MM.1S (cell line): Measurements from ENCODE around the gene LURAP1L.

Experiments
- DNase-seq: peaks from one replicate; pipeline ENCODE4 v3.0.0-alpha.2; 2015
- H2AFZ ChIP-seq: fragments of 300-600 bp; sonication (generic); 2 replicates; pipeline ENCODE4 v1.6.0; 2016; ENCODE audit warnings: antibody characterized with exemption, low read length
- H3F3A ChIP-seq: fragments of 300-600 bp; sonication (generic); 2 replicates; pipeline ENCODE4 v1.6.1; 2016; ENCODE audit warnings: mild to moderate bottlenecking, antibody characterized with exemption, low read length, moderate library complexity, mixed read lengths; ENCODE audit not compliant: insufficient read depth
- H3K27ac ChIP-seq: fragments of 300-600 bp; sonication (generic); 2 replicates; pipeline ENCODE4 v1.5.1; 2016; ENCODE audit warnings: mild to moderate bottlenecking, low read length
- H3K27me3 ChIP-seq: fragments of 300-600 bp; sonication (generic); replicated peaks from 2 replicates; pipeline ENCODE4 v1.6.0; 2016; ENCODE audit warnings: low read length; ENCODE audit not compliant: insufficient read depth
- H3K36me3 ChIP-seq: fragments of 300-600 bp; sonication (generic); replicated peaks from 2 replicates; pipeline ENCODE4 v1.6.1; 2016; ENCODE audit warnings: mild to moderate bottlenecking, low read length, mixed read lengths; ENCODE audit not compliant: insufficient read depth
- H3K4me1 ChIP-seq: fragments of 300-600 bp; sonication (generic); 2 replicates; pipeline ENCODE4 v1.6.1; 2016; ENCODE audit warnings: low read length, mixed read lengths
- H3K4me2 ChIP-seq: fragments of 300-600 bp; sonication (generic); 2 replicates; pipeline ENCODE4 v1.6.0; 2016; ENCODE audit warnings: low read depth, low read length
- H3K4me3 ChIP-seq: fragments of 300-600 bp; sonication (generic); 2 replicates; pipeline ENCODE4 v1.5.1; 2016; ENCODE audit warnings: low read length, mixed read lengths
- H3K79me2 ChIP-seq: fragments of 300-600 bp; sonication (generic); 2 replicates; pipeline ENCODE4 v1.6.1; 2016; ENCODE audit warnings: mixed run types, low read length, mixed read lengths
- H3K9ac ChIP-seq: fragments of 300-600 bp; sonication (generic); 2 replicates; pipeline ENCODE4 v1.6.1; 2016; ENCODE audit warnings: low read length, mixed read lengths
- H3K9me2 ChIP-seq: fragments of 300-600 bp; sonication (generic); replicated peaks from 2 replicates; pipeline ENCODE4 v1.6.1; 2016; ENCODE audit warnings: mild to moderate bottlenecking, low read length, mixed read lengths; ENCODE audit not compliant: insufficient read depth
- H3K9me3 ChIP-seq: fragments of 300-600 bp; sonication (generic); replicated peaks from 2 replicates; pipeline ENCODE4 v1.6.1; 2016; ENCODE audit warnings: mild to moderate bottlenecking, low read length, mixed read lengths; ENCODE audit not compliant: insufficient read depth
- H4K20me1 ChIP-seq: fragments of 300-600 bp; sonication (generic); 2 replicates; pipeline ENCODE4 v1.6.1; 2016; ENCODE audit warnings: mild to moderate bottlenecking, low read length, moderate library complexity, mixed read lengths; ENCODE audit not compliant: insufficient read depth
- CTCF ChIP-seq: fragments of 300-600 bp; sonication (generic); IDR thresholded peaks from 2 replicates; pipeline ENCODE4 v1.5.1; 2016; ENCODE audit warnings: antibody characterized with exemption, low read length, mixed read lengths
- EZH2 ChIP-seq: fragments of 300-600 bp; sonication (generic); optimal IDR thresholded peaks from 2 replicates; pipeline ENCODE3; 2017; ENCODE audit warnings: low read depth, mild to moderate bottlenecking, antibody characterized with exemption, low read length, mixed read lengths
- EZH2phosphoT487 ChIP-seq: fragments of 300-600 bp; sonication (generic); IDR thresholded peaks from 2 replicates; pipeline ENCODE4 v1.6.1; 2018; ENCODE audit warnings: antibody characterized with exemption, low read length

LURAP1L gene

DNA sequence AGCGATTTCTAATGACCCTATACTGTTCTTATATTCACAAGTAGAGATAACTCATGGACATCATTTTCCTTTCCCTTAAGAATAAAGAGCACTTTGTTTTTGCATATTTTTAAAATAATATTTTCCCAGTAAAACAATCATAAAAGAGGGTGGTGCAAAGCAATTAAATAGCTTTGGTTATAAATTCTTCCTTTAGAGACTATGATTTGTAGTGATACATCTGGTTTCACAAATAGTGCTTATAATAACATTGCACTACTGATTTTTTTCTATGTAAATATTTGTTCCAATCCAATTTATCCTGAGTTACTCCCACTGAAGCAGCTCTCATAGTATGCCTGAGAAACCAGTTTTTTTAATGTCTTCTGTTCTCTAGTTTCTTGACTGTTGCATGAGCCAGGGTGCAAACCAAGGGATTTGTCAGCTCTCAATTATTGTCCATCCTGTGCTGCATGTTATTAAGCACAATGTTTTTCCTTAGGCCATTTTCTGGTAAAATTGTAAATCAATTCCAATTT, 74.7 kb downstream of the LURAP1L start:
- H3K4me2 ChIP-seq, result no peak overlapping the region
- TF ChIP-seq EZH2 (no peak), CTCF (no peak), EZH2phosphoT487 (no peak)
- H3K9me2 ChIP-seq, result no peaks in the 10 kb centered on the region
- no peaks in the 10 kb centered on the region for H3K4me1 ChIP-seq
- DNase-seq, result no peak
- H3K27me3 ChIP-seq, result no peaks in the 10 kb centered on the region
- no peaks in the 10 kb centered on the region for H3K79me2 ChIP-seq
- no peak overlapping the region for H2AFZ ChIP-seq
- H4K20me1 ChIP-seq, result no peaks in the 10 kb centered on the region
- H3K36me3 ChIP-seq, result no peaks in the 10 kb centered on the region
- no peak overlapping the region for H3K4me3 ChIP-seq
- no peaks in the 10 kb centered on the region for H3K9me3 ChIP-seq
- H3K9ac ChIP-seq, result no peak overlapping the region
- no peaks in the 10 kb centered on the region for H3F3A ChIP-seq
- H3K27ac ChIP-seq, result no peak overlapping the region

DNA sequence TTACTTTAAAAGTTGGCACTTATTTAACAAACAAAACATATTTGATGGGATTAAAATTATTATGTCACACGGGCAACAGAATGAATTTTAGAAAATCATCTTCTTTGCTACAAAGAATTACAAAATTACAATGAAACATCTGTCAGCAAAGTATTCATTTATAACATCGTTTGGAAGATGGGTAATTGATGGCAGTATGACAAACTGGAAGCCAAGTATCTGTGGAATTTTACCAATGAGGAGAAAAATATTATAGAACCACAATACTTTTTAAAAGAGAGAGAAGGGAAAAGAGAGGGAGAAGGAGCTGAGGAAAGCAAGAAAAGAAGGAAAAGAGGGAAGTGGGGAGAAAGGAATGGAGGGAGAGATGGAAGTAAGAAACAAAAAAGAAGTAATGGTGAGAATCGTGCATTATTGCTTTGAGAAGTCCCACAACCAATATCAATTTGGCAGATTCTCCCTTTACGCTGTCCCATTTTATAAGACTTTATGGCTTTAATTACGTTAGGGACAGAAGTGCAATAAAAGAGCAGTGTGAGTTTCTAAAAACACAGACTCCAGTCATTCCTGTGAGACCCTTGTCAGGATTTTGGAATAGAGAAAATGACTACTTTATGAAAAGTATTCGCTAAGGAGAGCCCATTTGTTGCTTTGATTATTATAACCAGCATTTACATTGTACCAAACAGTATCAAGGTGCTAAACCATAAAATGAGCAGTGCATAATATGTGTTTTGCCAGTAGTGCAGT, 76.7 kb downstream of the LURAP1L start:
- DNase-seq, result no peak
- Histone ChIP-seq H3K4me3 (no peak overlapping the region), H4K20me1 (no peaks in the 10 kb centered on the region), H3K9me3 (no peaks in the 10 kb centered on the region), H3K9ac (no peak overlapping the region), H2AFZ (no peak overlapping the region), H3K27me3 (no peaks in the 10 kb centered on the region), H3K9me2 (no peaks in the 10 kb centered on the region), H3K36me3 (no peaks in the 10 kb centered on the region), H3K27ac (no peak overlapping the region), H3K4me2 (no peak overlapping the region), H3F3A (no peaks in the 10 kb centered on the region), H3K79me2 (no peaks in the 10 kb centered on the region), H3K4me1 (no peaks in the 10 kb centered on the region)
- no peak for TF ChIP-seq EZH2
- TF ChIP-seq EZH2phosphoT487, result no peak
- TF ChIP-seq CTCF, result no peak

DNA sequence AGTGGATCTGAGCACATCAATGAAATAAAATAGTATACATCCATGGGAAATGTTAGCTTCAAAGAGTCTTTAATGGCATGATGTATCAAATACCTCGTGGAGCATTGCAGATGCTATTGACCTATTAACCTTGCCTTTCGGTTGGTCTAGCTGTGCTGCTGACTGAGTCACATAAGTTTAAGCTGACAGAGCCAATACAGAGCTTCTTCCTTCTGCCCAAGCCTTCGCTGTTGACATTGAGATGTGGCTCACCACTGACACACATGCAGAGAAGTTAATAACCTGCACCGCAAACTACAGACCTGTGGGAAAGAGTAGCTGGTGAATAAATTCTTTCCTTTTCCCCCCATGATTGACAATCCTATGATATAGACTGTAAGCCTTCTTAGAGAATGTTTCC, 78.2 kb downstream of the LURAP1L start:
- H3F3A ChIP-seq, result no peaks in the 10 kb centered on the region
- H3K36me3 ChIP-seq, result no peaks in the 10 kb centered on the region
- H3K9me2 ChIP-seq, result no peaks in the 10 kb centered on the region
- H3K27ac ChIP-seq, result no peak overlapping the region
- H3K4me1 ChIP-seq, result no peaks in the 10 kb centered on the region
- no peaks in the 10 kb centered on the region for H3K9me3 ChIP-seq
- no peak overlapping the region for H3K4me2 ChIP-seq
- no peak overlapping the region for H2AFZ ChIP-seq
- no peaks in the 10 kb centered on the region for H4K20me1 ChIP-seq
- no peak overlapping the region for H3K4me3 ChIP-seq
- no peak for DNase-seq
- H3K79me2 ChIP-seq, result no peaks in the 10 kb centered on the region
- no peak overlapping the region for H3K9ac ChIP-seq
- TF ChIP-seq CTCF (no peak), EZH2 (no peak), EZH2phosphoT487 (no peak)
- no peaks in the 10 kb centered on the region for H3K27me3 ChIP-seq
